HG03442 (cell line): ENCODE data around the gene CFL1.

Experiments
- ATAC-seq: cut with Tn5 transposase; IDR thresholded peaks from one replicate; pipeline ENCODE4 v1.9.1; 2021; ENCODE audit warnings: mild to moderate bottlenecking, moderate library complexity; ENCODE audit not compliant: unreplicated experiment

The CFL1 gene

GRCh38 chr11:65888163-65888814 is 30.3 kb upstream of the CFL1 start, which contains the start of gene FIBP:
FIBP (minus strand) TSS chr11:65888471; CDS start chr11:65888418, 53 bp downstream.
- peak; percentile 35 for ATAC-seq

GRCh38 chr11:65887723-65888162 is 29.8 kb upstream of the CFL1 start:
- ATAC-seq, result no peak

- ATAC-seq, result no peak
Observed at GRCh38 chr11:65886826-65887722, 29.1 kb upstream of the CFL1 start.

GRCh38 chr11:65885808-65886536 is 28.0 kb upstream of the CFL1 start:
- no peak for ATAC-seq

DNA sequence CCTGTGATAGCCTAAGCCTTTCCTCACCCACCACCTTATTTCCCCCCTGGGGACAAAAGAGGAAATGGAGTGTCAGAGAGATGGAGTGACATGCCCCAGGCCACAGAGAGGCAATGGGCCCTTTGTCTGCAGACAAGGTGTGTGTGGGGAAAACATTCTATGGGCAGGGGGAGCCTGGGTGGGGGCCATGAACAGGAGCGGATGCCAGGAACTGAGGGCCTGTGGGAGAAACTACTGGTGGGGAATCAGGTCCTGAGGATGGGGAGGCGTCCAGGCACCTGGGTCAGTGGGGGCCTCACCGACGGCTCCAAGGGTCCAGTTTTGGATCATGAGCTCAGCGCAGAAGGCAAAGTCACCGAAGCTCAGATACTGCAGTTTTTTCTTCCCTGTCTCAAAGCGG is 27.3 kb upstream of the CFL1 start:
- ATAC-seq, result no peak

DNA sequence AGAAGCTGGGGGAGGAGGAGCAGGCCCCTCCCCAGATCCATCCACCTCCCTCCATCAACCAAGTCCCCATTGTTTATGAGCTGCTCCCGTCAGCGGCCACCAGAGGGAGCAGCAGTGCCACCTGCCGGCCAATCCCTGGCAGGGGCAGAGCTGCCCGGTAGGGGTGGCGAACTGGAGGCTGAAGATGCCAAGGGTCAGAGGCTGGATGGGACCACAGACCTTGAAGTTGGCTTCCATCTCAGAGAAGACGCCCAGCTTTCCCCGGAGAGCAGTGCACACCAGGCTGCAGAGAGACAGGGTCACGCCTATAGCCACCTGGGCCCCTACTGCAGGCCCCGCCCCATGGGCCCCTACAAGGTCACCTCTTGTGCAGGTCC is 26.7 kb upstream of the CFL1 start:
- ATAC-seq, result no peak

GRCh38 chr11:65883786-65884715 is 26.1 kb upstream of the CFL1 start:
- no peak for ATAC-seq

DNA sequence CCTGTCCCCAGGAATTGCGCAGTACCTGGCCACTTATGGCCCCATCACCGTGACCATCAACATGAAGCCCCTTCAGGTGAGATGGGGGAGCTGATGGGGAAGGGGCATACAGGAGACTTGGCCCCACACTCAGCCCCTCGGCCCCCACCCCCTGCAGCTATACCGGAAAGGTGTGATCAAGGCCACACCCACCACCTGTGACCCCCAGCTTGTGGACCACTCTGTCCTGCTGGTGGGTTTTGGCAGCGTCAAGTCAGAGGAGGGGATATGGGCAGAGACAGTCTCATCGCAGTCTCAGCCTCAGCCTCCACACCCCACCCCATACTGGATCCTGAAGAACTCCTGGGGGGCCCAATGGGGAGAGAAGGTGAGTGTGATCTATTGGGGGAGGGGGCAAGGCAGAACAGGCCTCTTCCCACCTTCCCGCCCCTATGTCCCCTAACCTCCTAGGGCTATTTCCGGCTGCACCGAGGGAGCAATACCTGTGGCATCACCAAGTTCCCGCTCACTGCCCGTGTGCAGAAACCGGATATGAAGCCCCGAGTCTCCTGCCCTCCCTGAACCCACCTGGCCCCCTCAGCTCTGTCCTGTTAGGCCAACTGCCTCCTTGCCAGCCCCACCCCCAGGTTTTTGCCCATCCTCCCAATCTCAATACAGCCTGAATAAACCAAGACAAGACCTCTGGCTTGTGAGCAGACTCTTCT is 25.2 kb upstream of the CFL1 start:
- no peak for ATAC-seq

DNA sequence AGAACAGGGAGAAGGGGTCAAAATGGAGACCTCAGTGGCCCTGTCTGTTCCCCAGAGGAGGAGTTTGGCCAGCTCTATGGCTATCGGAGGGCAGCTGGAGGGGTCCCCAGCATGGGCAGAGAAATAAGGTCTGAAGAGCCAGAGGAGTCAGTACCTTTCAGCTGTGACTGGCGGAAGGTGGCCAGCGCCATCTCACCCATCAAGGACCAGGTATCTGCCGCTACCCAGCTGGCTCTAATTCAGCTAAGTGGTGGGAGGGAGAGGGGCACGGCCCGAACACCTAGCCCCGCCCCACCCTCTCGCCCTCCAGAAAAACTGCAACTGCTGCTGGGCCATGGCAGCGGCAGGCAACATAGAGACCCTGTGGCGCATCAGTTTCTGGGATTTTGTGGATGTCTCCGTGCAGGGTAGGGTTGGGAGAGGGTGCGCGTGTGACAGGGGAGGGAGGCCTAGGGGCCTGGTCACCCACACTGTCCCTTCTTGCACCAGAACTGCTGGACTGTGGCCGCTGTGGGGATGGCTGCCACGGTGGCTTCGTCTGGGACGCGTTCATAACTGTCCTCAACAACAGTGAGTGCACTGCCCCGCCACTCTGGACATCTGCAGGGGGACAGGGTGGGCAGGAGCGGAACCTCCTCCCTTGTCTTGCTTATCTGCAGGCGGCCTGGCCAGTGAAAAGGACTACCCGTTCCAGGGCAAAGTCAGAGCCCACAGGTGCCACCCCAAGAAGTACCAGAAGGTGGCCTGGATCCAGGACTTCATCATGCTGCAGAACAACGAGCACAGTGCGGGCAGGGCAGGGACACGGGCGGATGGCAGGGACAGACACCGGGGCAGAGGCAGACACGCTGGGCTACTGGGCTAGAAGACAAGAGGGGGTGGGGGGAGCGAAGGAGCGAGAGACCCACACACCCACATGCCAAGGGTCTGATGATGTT is 24.4 kb upstream of the CFL1 start:
- ATAC-seq, result no peak

GRCh38 chr11:65880844-65881421 is 23.0 kb upstream of the CFL1 start:
- no peak for ATAC-seq

DNA sequence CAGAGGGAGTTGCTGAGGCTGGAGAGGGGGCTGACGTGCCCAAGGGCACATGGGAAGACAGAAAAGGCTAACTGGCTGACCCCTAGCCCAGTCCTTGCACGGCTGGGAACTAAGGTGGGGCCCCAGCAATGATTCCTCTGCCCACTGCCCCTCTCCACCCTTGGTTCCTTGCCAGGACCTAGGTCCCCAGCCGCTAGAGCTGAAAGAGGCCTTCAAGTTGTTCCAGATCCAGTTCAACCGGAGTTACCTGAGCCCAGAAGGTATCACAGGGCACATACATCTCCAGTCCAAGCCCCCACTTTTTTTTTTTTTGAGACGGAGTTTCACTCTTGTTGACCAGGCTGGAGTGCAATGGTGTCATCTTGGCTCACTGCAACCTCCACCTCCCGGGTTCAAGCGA is 22.0 kb upstream of the CFL1 start:
- ATAC-seq, result no peak

DNA sequence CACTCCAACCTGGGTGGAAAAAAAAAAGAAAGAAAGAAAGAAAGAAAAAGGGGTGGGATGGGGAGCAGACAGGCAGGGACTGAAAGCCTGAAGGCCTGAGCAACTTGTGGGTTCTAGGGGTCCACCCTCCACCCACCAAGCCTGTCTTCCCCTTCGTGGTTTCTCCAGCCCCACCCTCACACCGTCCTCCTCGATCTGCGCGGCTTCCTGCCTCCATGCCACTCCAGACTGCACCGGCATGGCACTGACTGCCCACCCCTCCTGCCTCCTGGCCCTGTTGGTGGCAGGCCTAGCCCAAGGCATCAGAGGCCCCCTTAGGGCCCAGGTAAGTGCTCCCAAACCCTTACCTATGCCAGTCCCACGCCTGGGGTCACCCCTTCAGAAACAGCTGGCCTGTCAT is 21.6 kb upstream of the CFL1 start, which contains the start of gene CTSW:
Gene CTSW, plus strand, starts transcription at position 221 of the 400 bp plus-strand sequence. Its CDS starts 18 bp downstream, at position 239.
- no peak for ATAC-seq

GRCh38 chr11:65873318-65874156 is 15.6 kb upstream of the CFL1 start:
- ATAC-seq, result peak; percentile 81

DNA sequence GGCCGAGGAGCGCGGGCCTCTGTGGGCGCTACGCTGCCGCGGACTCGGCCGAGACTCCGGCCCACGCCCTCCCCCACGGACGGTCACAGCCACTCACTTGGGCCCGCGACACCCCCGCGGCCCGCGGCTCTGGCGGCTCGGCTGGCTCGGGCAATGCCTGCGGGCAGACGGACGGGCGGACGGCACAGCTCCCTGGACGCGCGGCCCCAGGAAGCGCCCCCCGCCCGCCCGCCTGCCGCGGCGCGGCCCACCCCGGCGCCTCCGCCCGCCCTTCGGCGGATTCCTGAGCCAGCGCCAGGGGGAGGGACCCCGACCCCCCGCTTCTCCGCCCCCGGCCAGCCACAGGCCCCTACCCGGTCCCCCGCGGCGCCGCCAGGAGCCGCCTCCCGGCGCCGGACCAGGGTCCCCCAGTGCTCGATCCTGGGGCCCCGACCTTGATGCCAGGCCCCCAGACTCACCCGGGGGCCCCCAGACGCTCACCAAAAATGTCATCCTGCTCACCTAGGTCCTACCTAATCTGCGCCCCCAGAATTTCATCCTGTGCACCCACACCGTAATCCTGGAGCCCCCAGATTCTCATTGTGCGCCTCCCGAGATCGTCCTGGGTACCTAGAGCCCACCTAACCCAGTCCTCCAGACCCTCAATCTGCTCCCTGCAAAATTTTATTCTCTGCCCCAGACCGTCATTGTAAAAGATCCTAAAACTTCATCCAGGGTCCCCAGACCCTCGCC is 14.8 kb upstream of the CFL1 start, which contains the start of gene EFEMP2:
Gene EFEMP2, minus strand, starts transcription at position 215 of the 732 bp plus-strand sequence. CDS start 446 bp downstream, outside the sequence.
- ATAC-seq, result no peak

DNA sequence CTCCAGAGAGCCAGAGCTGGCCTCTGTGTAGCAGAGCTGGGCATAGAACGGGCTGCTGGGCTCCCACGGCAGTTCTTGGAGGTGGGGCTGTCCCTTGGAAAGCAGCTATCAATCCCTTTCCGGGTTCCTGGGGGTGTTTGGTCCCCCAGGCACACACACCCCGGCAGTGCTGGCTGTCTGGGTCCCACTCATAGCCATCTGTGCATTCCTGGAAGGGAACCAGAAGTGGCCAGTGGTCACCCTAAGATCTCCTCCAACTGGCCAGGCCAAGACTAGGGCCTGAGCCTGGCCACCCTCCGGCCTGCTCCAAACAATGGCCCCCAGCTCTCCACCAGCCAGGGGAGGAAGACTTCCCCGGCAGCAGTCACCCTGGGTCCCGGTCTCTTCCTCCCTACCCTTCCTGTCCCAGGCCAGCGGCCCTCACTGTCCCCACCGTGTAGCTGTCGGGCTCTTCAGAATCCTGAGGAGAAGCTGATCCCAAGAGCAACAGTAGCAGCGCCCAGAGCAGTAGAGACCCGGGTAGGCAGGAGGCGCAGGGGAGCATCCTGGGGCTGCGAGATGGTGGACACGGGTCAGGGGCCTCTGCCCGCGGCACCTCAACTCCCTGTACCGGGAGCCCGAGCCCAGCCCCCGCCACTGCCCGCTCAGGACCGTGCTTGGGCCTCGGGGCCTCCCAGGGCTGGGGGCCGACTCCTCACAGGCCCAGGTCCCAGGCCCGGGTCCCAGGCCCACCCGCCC is 14.0 kb upstream of the CFL1 start:
- ATAC-seq, result no peak
